Testis (tissue), 3 donors: Measurements from ENCODE around the gene CELF2. TPM values are rescaled to one million over a fixed set of nuclear protein-coding genes. Genes with fewer than 3 reads are reported as not detected.

Experiments
- DNase-seq: peaks from one replicate; pipeline ENCODE4 v3.0.0-alpha.2; 2019
- H3K27ac ChIP-seq, 2 donors: fragments of 200-600 bp; sonication (generic); one replicate each; pipeline ENCODE4 v1.5.1; 2019
- H3K27me3 ChIP-seq: fragments of 200-600 bp; sonication (generic); one replicate; pipeline ENCODE4 v1.5.1; 2019
- H3K36me3 ChIP-seq: fragments of 200-600 bp; sonication (generic); one replicate; pipeline ENCODE4 v1.5.1; 2017; ENCODE audit warnings: low read depth; ENCODE audit errors: missing control alignments
- H3K4me1 ChIP-seq: fragments of 200-600 bp; sonication (generic); one replicate; pipeline ENCODE4 v1.5.1; 2019
- H3K4me3 ChIP-seq, 2 donors: fragments of 200-600 bp; sonication (generic); one replicate each; pipeline ENCODE4 v1.5.1; 2017 to 2019
- H3K9me3 ChIP-seq: fragments of 200-600 bp; sonication (generic); one replicate; pipeline ENCODE4 v1.5.1; 2017
- POLR2A ChIP-seq: fragments of 450-650 bp; IDR thresholded peaks from one replicate; pipeline ENCODE4 v1.6.1; 2017; ENCODE audit warnings: antibody characterized with exemption, mild to moderate bottlenecking, moderate library complexity
- WGBS, 2 donors: methylation state at CpG; one replicate each; pipeline ENCODE4 v1.1.5; 2018; 5-methylcytosine and 5-hydroxymethylcytosine counted together
- intact Hi-C: fragments of 100-400 bp; cut with DNase I; formaldehyde crosslinking; loops from one replicate; pipeline ENCODE4 v1.15.1; 2023; ENCODE audit warnings: low total_unique reads
- polyA plus RNA-seq: library from polyadenylated mRNA; stranded (reverse); fragments of 350-450 nt; fragmentation: Illumina TruSeq; extraction: RNeasy Lipid Tissue Mini Kit (QIAGEN cat#74804); gene quantifications from one replicate; pipeline ENCODE4 v1.2.3, GENCODE V29; 2014; ENCODE audit warnings: low read depth, low replicate concordance; ENCODE audit not compliant: insufficient read depth
- total RNA-seq, 2 donors: library from RNA; depleted of rRNA; stranded (reverse); fragments of >200 nt; gene quantifications; one replicate each; pipeline ENCODE4 v1.2.3, GENCODE V29; 2016
- TF ChIP-seq, protein P1 (sequence below), 3 experiments: fragments of 450-650 bp in 2 of 3; fragments of 200-600 bp in 1 of 3; sonication (generic) in 1 of 3; IDR thresholded peaks; one replicate each; pipeline ENCODE4 v1.5.1; 2016 to 2019; ENCODE audit warnings: antibody characterized with exemption in 3 of 3, mild to moderate bottlenecking in 2 of 3, moderate library complexity in 1 of 3

CELF2 gene
- total and polyA plus RNA-seq, 3 donors from 2014 or later = 17.5 to 41.6 (median 27.8) TPM

DNA sequence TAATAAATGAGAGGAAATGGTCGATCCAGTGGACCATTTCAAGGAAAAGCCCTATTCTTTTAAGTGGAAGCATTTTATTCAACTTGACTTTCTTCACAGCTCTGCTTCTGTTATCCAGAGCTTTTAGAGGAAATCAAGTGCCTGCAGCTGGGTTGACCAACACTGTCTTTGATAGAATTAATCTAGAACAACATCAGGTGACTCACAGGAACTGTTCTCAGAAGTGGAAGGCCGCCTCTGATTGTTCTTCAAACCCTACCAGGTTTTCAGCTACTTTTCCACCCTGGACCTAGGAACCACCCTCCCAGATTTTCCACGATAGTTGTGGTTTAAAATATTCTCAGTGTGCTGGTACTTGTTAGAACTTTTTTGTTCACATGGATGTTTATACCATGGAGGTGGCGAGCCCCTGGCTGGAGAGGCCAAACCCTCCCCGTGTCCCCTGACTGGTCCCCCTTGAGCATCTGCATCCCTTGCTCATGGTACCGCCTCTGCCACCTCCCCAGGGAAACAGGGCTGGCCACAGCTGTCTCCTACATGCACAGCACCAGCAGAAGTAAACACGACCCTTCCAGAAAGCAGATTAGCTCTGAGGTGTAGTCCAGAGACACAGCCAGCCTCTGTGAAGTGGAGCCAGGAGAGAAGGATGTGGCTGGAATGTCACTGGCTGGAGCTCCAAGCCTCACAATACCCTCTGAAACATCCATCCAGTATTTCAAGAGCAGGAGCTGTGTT lies 300.4 kb downstream of the CELF2 start:
- TF ChIP-seq POLR2A = no peak
- TF ChIP-seq, protein P1, sequence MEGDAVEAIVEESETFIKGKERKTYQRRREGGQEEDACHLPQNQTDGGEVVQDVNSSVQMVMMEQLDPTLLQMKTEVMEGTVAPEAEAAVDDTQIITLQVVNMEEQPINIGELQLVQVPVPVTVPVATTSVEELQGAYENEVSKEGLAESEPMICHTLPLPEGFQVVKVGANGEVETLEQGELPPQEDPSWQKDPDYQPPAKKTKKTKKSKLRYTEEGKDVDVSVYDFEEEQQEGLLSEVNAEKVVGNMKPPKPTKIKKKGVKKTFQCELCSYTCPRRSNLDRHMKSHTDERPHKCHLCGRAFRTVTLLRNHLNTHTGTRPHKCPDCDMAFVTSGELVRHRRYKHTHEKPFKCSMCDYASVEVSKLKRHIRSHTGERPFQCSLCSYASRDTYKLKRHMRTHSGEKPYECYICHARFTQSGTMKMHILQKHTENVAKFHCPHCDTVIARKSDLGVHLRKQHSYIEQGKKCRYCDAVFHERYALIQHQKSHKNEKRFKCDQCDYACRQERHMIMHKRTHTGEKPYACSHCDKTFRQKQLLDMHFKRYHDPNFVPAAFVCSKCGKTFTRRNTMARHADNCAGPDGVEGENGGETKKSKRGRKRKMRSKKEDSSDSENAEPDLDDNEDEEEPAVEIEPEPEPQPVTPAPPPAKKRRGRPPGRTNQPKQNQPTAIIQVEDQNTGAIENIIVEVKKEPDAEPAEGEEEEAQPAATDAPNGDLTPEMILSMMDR (IDR thresholded peaks at IDR 0.05) = no peak
- Histone ChIP-seq H3K36me3 (no peaks in the 10 kb centered on the region), H3K27ac (no peak overlapping the region), H3K4me1 (no peaks in the 10 kb centered on the region), H3K9me3 (no peaks in the 10 kb centered on the region), H3K27me3 (no peaks in the 10 kb centered on the region), H3K4me3 (no peak overlapping the region)
- WGBS, 2 donors = 83 to 89% methylated on average over 7 of the region's 7 CpGs
- intact Hi-C loops = no loop called here
- DNase-seq = no peak

- no peak for DNase-seq
- no peaks in the 10 kb centered on the region for H3K9me3 ChIP-seq
- no peak overlapping the region for H3K27ac ChIP-seq
- intact Hi-C loops = no loop called here
- H3K36me3 ChIP-seq = no peaks in the 10 kb centered on the region
- H3K4me3 ChIP-seq = no peak overlapping the region
- 92 to 95% methylated on average over 22 to 25 of the region's 26 CpGs for WGBS, 2 donors
- TF ChIP-seq POLR2A = no peak
- TF ChIP-seq, protein P1 (IDR thresholded peaks at IDR 0.05) = no peak
- no peaks in the 10 kb centered on the region for H3K4me1 ChIP-seq
- H3K27me3 ChIP-seq = no peaks in the 10 kb centered on the region
Observed at GRCh38 chr10:11318826-11319598, 301.3 kb downstream of the CELF2 start.

- intact Hi-C loops = no loop called here
- no peak overlapping the region for H3K4me3 ChIP-seq
- TF ChIP-seq, protein P1 (IDR thresholded peaks at IDR 0.05) = no peak
- TF ChIP-seq POLR2A = no peak
- H3K27me3 ChIP-seq = no peaks in the 10 kb centered on the region
- H3K27ac ChIP-seq = no peak overlapping the region
- H3K9me3 ChIP-seq = no peaks in the 10 kb centered on the region
- no peak for DNase-seq
- 84 to 86% methylated on average over 11 of the region's 11 CpGs for WGBS, 2 donors
- no peaks in the 10 kb centered on the region for H3K4me1 ChIP-seq
- H3K36me3 ChIP-seq = no peaks in the 10 kb centered on the region
Observed at GRCh38 chr10:11319990-11320602, 302.4 kb downstream of the CELF2 start.

DNA sequence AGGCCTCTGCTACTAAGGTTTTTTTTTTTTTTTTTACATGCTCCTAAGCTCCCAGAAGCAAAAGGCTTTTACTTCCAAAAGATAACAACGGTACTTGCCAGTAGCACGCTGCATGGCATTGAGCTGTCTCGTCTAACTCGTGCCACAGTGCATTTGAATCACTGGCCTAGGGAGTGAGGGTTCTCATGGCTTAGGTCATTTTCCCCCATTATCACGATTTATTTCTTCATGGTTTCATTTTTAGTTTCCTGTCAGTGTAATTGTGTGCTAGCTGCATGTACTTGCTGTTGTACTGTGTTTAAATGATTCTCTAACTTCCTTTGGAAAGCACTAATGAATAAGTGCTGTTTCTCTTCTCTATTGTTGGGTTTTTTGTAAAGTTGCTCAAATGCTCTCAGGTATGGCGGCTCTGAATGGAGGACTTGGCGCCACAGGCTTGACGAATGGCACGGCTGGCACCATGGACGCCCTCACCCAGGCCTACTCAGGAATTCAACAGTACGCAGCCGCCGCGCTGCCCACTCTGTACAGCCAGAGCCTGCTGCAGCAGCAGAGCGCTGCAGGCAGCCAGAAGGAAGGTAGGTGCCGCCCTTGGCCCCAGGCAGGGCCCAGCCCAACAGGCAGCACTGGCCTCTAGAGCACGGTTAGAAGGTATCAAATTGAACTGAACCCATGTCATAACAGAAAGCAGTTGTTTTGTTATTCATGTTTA lies 303.3 kb downstream of the CELF2 start:
- TF ChIP-seq, protein P1 (IDR thresholded peaks at IDR 0.05) = no peak
- no peak for TF ChIP-seq POLR2A
- Histone ChIP-seq H3K9me3 (no peaks in the 10 kb centered on the region), H3K36me3 (no peaks in the 10 kb centered on the region), H3K27me3 (no peaks in the 10 kb centered on the region), H3K27ac (no peak overlapping the region), H3K4me1 (no peaks in the 10 kb centered on the region), H3K4me3 (no peak overlapping the region)
- intact Hi-C loops = no loop called here
- 91 to 92% methylated on average over 16 to 17 of the region's 17 CpGs for WGBS, 2 donors
- no peak for DNase-seq
